ENCODE measurements around the gene LIMA1. TPM values are rescaled to one million over a fixed set of nuclear protein-coding genes. Genes with fewer than 3 reads are reported as not detected.
A peak's percentile ranks its signal among the peaks of the same experiment; 100 is the strongest.
"Not testable (repeated sequence)": the region's sequence is repeated elsewhere in the genome, so short reads cannot be mapped to it uniquely, and the experiment has no call there.

LIMA1 gene
- 11.8 TPM for total RNA-seq
- long read RNA-seq, transcript LIMA1-201 (11 exons, 3,706 nt): major isoform, 16 of 31 reads
- long read RNA-seq, transcript LIMA1-215 (8 exons, 3,254 nt): minor isoform, 11 of 31 reads
- long read RNA-seq, partial matches to known transcripts: 0 of 31 reads
- long read RNA-seq, other reads (novel, unspliced or antisense): 2 of 31 reads

DNA sequence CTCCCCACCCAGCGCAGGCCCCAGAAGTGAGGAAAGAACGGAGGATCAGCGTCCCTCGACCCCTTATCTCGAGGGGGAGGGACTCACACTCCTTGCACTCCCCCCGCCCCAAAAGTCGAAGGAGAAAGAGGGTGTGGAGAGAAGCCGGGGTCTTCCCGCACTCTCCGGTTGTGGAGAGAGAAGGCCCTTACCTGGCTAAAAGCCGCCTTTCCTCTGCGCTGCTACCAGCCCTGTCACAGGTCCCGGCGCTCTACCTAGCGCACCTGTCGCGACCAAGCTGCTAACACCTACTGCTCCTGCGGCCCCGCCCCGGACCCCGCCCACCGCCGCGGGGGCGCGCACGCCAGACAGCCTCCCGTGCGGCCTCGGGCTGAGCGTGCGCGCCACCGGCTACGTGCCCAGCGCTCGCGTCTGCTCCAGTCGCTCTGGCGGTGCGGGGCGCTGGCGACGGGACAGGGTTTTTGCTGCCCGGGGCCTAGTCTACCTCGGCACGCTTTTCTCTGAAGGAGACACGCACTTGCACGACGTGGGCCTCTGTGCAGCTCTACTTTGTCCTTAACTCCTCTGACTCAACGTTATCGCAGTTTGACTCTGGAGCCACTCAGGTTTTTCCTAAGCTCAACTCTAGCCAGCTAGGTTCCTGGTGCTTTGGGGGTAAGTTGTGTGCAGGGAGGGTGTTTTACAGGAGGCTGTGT is at the start of gene LIMA1:
TSS of gene LIMA1 (minus strand) at position 292 of the 695 bp plus-strand sequence. CDS start 34,769 bp downstream, outside the sequence.
- peak; percentile 95 for DNase-seq
- ATAC-seq (ENCODE audit: poor library complexity): peak; percentile 100
- intact Hi-C loops (cut with DNase I): no loop called here

GRCh38 chr12:50331745-50332144 is 48.4 kb upstream of the LIMA1 start:
- intact Hi-C loops (cut with DNase I): no loop called here
- DNase-seq: no peak
- no peak for ATAC-seq (ENCODE audit: poor library complexity)

GRCh38 chr12:50328664-50329063 is 45.3 kb upstream of the LIMA1 start:
- DNase-seq; intact Hi-C loops (cut with DNase I); ATAC-seq (ENCODE audit: poor library complexity): not testable (repeated sequence)

DNA sequence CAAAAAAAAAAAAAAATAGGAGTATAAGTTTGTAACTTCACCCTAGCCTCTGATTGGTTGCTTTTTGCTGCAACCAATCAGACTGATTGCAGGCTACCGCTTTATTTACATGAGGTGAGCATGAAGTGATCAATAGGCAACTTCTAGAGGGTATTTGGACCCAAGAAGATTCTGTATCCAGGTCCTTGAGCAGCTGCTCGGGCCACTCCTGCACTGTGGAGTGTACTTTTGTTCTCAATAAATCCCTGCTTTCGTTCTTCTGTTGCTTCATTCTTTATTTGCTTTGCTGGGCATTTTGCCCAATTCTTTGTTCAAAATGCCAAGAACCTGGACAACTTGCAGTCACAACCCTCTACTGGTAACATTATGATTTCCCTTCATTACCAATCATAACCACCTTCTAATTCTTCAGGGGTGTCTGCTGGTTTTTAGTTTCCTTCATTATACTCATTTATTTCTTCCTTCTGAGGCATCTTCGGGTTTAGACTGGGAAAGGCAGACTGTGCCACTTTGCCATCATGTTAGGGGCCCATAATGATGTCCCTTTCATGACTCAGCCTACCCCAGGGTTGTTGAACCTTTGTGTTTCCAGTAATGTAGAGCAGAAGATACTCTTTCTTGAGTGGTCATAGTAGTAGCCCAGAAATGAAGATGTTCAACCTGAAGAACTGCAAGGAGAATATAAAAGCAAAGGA is 43.4 kb upstream of the LIMA1 start:
- no peak for ATAC-seq (ENCODE audit: poor library complexity)
- intact Hi-C loops (cut with DNase I): no loop called here
- DNase-seq: no peak

- no peak for ATAC-seq (ENCODE audit: poor library complexity)
These were observed 42.6 kb upstream of the LIMA1 start for GRCh38 chr12:50325890-50326391.

GRCh38 chr12:50324770-50325169 is 41.5 kb upstream of the LIMA1 start:
- ATAC-seq (ENCODE audit: poor library complexity); DNase-seq; intact Hi-C loops (cut with DNase I): not testable (repeated sequence)

More at GRCh38 chr12:50325890-50326391, 42.6 kb upstream of the LIMA1 start:
- DNase-seq: no peak
- intact Hi-C loops (cut with DNase I): no loop called here

GRCh38 chr12:50324077-50324476 is 40.8 kb upstream of the LIMA1 start:
- ATAC-seq (ENCODE audit: poor library complexity); intact Hi-C loops (cut with DNase I): not testable (repeated sequence)

DNA sequence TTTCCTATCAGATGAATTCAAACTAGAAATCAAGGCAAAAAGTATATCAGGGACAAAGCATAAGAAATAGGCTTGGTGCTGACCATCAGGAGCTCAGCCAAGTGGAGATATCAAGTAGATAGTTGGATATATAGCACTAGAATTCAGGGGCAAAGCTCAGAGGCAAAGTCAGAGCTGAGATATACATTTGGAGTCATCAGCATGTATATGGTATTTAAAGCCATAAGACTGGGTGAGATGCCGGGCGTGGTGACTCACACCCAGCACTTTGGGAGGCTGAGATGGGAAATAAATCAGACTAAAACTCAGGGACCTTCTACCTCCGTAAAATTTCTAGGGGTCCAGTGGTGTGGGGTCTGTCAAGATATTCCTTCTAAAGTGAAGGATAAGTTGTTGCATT is 38.9 kb upstream of the LIMA1 start:
- ATAC-seq (ENCODE audit: poor library complexity) (no peak), DNase-seq (no peak)
- intact Hi-C loops (cut with DNase I): no loop called here

More at GRCh38 chr12:50324077-50324476, 40.8 kb upstream of the LIMA1 start:
- not testable (repeated sequence) for DNase-seq

GRCh38 chr12:50317203-50317602 is 33.9 kb upstream of the LIMA1 start:
- intact Hi-C loops (cut with DNase I): loop anchor here (10.0 kb wide), 2 partner anchors 102 to 132 kb away; no protein-coding TSS in a partner anchor
- no peak for DNase-seq
- ATAC-seq (ENCODE audit: poor library complexity): no peak

DNA sequence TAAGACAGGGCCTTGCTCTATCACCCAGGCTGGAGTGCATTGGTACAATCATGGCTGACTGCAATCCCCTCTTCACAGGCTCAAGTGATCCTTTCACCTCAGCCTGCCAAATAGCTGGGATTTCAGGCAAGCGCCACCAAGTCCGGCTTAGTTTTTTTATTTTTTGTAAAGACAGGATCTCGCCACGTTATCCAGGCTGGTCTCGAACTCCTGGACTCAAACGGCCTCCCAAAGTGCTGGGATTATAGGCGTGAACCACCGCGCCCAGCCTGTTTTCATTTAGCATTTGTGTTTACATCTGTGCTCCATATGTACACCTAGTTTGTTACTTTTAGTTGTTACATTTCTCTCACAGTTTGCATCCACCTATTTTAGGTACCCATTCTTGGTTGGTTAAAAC is 32.5 kb upstream of the LIMA1 start:
- DNase-seq (no peak), ATAC-seq (ENCODE audit: poor library complexity) (no peak)
- intact Hi-C loops (cut with DNase I): loop anchor here (10.0 kb wide), 2 partner anchors 101 to 131 kb away; no protein-coding TSS in a partner anchor

DNA sequence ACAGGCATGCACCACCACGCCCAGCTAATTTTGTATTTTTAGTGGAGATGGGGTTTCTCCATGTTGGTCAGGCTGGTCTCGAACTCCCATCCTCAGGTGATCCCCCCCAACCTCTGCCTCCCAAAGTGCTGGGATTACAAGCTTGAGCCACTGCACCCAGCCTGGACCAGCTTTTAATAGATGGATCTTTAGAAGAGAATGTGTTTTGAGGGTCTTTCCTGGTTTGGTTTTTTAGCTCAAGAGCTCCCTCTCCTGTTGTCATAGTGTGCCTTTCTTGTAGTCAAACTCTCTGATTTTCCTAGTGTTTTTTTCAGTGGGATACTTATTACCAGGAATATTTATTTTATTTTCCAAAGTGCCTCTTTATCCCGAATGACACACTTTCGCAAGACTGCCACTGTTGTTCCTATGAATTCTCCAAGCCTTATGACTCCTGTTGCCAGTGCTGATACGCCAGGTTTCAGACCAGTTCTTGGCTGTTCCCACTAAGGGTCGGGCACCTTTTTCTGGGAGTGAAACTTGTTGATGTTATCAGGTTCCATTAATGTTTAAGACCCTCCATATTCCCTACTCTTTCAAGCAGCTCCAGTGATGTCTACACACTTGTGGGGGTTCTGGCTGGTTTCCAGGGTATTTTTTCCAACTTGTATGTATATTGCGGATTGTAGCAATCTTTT is 31.5 kb upstream of the LIMA1 start:
- intact Hi-C loops (cut with DNase I): loop anchor here (10.0 kb wide), 2 partner anchors 100 to 130 kb away; no protein-coding TSS in a partner anchor
- ATAC-seq (ENCODE audit: poor library complexity): peak; percentile 43

DNA sequence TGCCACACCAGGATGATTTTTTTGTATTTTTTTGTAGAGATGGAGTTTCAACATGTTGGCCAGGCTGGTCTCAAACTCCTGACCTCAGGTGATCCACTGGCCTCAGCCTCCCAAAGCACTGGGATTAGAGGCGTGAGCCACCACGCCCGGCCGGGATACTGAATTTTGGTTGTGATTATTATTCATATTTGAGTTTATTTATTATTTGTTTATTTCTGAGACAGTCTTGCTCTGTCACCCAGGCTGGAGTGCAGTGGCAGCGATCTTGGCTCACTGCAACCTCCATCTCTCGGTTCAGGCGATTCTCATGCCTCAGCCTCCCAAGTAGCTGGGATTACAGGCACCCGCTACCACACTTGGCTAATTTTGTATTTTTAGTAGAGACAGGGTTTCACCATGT is 30.7 kb upstream of the LIMA1 start:
- DNase-seq: not testable (repeated sequence)
- intact Hi-C loops (cut with DNase I): loop anchor here (10.0 kb wide), 2 partner anchors 99 to 129 kb away; no protein-coding TSS in a partner anchor

More for the DNA sequence above, 31.5 kb upstream of the LIMA1 start:
- no peak for DNase-seq

DNA sequence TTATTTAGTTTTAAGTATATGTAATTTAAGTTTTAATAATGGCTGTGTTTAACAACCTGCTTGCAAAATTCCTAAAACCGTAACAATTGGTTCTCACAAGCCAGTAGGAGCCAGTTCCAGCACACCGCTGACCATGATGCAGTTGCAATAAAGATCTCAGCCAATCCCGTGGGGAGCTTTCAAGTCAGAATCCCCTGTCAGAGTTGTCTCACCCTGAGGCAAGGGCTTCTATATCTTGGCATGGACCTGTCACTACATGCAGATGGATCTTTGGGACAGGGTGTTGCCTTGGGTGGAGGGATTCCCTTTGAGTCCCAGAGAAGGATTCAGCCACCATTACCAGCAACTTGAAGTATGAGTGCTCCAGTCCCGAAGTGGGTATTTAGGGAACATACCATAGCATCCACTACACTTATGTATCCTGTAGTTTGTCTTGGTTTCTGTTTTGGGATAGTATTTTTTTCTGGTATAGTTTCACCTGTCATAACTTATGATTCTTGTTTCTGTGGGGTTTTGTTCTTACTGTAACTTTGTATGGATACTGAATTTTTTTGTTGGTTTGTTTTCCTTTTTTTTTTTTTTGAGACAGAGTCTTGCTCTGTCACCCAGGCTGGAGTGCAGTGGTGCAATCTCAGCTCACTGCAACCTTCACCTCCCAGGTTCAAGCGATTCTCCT is 30.1 kb upstream of the LIMA1 start:
- DNase-seq: no peak
- intact Hi-C loops (cut with DNase I): loop anchor here (10.0 kb wide), 2 partner anchors 99 to 129 kb away; no protein-coding TSS in a partner anchor
- ATAC-seq (ENCODE audit: poor library complexity): no peak

More for the DNA sequence above, 30.7 kb upstream of the LIMA1 start:
- not testable (repeated sequence) for ATAC-seq (ENCODE audit: poor library complexity)

DNA sequence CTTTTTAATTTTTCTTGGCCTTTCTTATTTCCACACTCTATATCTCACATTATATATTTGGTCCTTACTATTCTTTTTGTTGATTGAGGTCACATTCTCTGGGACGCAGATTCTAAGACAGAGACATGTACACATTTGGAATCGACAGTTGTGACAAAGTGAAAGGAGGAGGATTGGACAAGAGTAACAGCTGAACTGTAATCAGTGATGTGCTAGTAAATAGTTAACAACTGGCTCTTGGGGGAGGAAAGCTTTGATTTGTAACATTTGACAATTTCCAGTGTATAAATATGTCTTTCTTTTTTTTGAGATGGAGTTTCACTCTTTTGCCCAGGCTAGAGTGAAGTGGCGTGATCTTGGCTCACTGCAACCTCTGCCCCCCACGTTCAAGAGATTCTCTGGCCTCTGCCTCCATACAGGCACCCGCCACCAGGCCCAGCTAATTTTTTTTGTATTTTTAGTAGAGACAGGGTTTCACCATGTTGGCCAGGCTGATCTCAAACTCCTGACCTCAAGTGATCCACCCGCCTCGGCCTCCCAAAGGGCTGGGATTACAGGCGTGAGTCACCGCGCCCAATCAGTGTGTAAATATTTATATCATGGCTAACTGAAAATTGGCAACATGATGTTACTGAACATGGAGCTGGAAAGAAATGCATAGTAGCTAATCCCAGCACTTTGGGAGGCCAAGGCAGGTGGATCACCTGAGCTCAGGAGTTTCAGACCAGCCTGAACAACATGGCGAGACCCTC is 28.7 kb upstream of the LIMA1 start:
- not testable (repeated sequence) for ATAC-seq (ENCODE audit: poor library complexity)
- peak; percentile 46 for DNase-seq
- intact Hi-C loops (cut with DNase I): loop anchor here (10.0 kb wide), 2 partner anchors 97 to 127 kb away; no protein-coding TSS in a partner anchor

- DNase-seq (no peak), ATAC-seq (ENCODE audit: poor library complexity) (no peak)
- intact Hi-C loops (cut with DNase I): loop anchor here (10.0 kb wide), 2 partner anchors 95 to 125 kb away; no protein-coding TSS in a partner anchor
These were observed 26.6 kb upstream of the LIMA1 start for GRCh38 chr12:50309950-50310349.

DNA sequence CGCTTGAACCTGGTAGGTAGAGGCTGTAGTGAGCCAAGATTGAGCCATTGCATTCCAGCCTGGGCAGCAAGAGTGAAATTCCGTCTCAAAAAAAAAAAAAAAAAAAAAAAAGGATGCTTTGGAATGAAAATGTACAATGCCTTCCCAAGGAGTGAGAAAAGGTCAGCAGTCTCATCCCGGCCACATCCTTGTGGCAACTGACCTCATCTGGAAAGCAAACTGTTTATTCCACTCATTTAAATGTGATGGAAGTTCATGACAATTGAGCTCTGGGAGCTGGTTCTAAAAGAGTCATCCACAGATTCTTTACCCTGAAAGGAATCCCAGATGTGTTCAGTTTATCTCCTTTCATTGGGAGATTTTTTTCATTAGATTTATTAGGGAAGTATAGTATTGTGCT is 19.4 kb upstream of the LIMA1 start:
- no peak for ATAC-seq (ENCODE audit: poor library complexity)
- intact Hi-C loops (cut with DNase I): no loop called here
- no peak for DNase-seq

GRCh38 chr12:50297996-50298395 is 14.7 kb upstream of the LIMA1 start:
- no peak for ATAC-seq (ENCODE audit: poor library complexity)
- intact Hi-C loops (cut with DNase I): no loop called here
- DNase-seq: no peak

All from Right ventricle myocardium superior (tissue), 1 donor.